ENCODE measurements around the gene PRKAG2.

- TF ChIP-seq CTCF (IDR thresholded peaks at IDR 0.05; ENCODE audit: low read depth, low read length, poor library complexity, severe bottlenecking), result no peak
- no peak for TF ChIP-seq EZH2phosphoT487 (IDR thresholded peaks at IDR 0.05; ENCODE audit: borderline replicate concordance, low read length)
Observed at GRCh38 chr7:151809146-151809863, 67.6 kb downstream of the PRKAG2 start.

Measured in DOHH2 (cell line).